ENCODE results near the gene TPST2. TPM values are rescaled to one million over a fixed set of nuclear protein-coding genes. Genes with fewer than 3 reads are reported as not detected.

The TPST2 gene
- total and polyA plus RNA-seq, 2 donors (not counting 3 experiments of a cell fraction or from before 2014, with no cell fraction given), result 49.4 to 121 TPM

- H3K36me3 ChIP-seq (ENCODE audit: control insufficient read depth in 2 of 2, extremely low read depth in 1 of 2, insufficient read depth in 2 of 2, low read length in 2 of 2), result peaks cover 0 to 4% of the 10 kb centered on the region in 2 experiments
- H3K27ac ChIP-seq (ENCODE audit: insufficient read depth, low read depth, low read length), result no peak overlapping the region
- ChIA-PET POLR2A (no interaction called here), CTCF (interaction anchor here (0.7 to 1.5 kb wide), 5 partner anchors 9 to 73 kb away, joined by 3 to 5 read pairs (median 3); no protein-coding TSS in a partner anchor)
- no peaks in the 10 kb centered on the region for H3K27me3 ChIP-seq (ENCODE audit: control insufficient read depth in 2 of 2, insufficient read depth in 2 of 2, low read length in 2 of 2)
- H2AFZ ChIP-seq (ENCODE audit: low read depth, low read length), result no peak overlapping the region
- TF ChIP-seq MAX (IDR thresholded peaks at IDR 0.05; ENCODE audit: insufficient read depth, insufficient read length), result peak; percentile 30
- TF ChIP-seq GATA2 (IDR thresholded peaks at IDR 0.05; ENCODE audit: insufficient read depth, insufficient read length, low read depth, low read length), result no peak
- BruUV-seq (replicated peaks), result no TSS peak
- H3K9ac ChIP-seq (replicated peaks; ENCODE audit: extremely low read depth, insufficient read depth, low read length), result no peak overlapping the region
- H3K79me2 ChIP-seq (ENCODE audit: control insufficient read depth, insufficient read depth, low read length), result peaks cover 23% of the 10 kb centered on the region
- H3K4me2 ChIP-seq (ENCODE audit: insufficient read depth, low read length), result no peak overlapping the region
- DNase-seq (ENCODE audit: low read depth, low spot score) (peak; percentile 39), FAIRE-seq (no peak)
- peaks cover 23% of the 10 kb centered on the region for H3K4me1 ChIP-seq (ENCODE audit: control insufficient read depth, extremely low read depth, insufficient read depth, low read length)
- no peaks in the 10 kb centered on the region for H3K9me3 ChIP-seq (replicated peaks; ENCODE audit: control insufficient read depth, insufficient read depth, low read length)
- intact Hi-C loops (cut with micrococcal nuclease), result no loop called here
- H4K20me1 ChIP-seq (replicated peaks; ENCODE audit: control insufficient read depth, extremely low read depth, insufficient read depth, low read length), result peaks cover 7% of the 10 kb centered on the region
- no peak overlapping the region for H3K4me3 ChIP-seq (replicated peaks in 1 of 3; ENCODE audit: insufficient read depth in 1 of 3, low read depth in 1 of 3, low read length in 3 of 3)
- dilution Hi-C loops (cut with MboI; ENCODE audit: extremely low pct_ligation_motif_present, low sequenced_read_pairs), result no loop called here
- H3K9me1 ChIP-seq (replicated peaks; ENCODE audit: control insufficient read depth, extremely low read depth, insufficient read depth, low read length), result no peaks in the 10 kb centered on the region
Measured at GRCh38 chr22:26576026-26576680, 13.8 kb downstream of the TPST2 start.

GRCh38 chr22:26574001-26574723, 15.8 kb downstream of the TPST2 start:
- intact Hi-C loops (cut with micrococcal nuclease), result no loop called here
- H3K4me2 ChIP-seq (ENCODE audit: insufficient read depth, low read length), result peak overlapping the region; percentile 52
- H3K9me1 ChIP-seq (replicated peaks; ENCODE audit: control insufficient read depth, extremely low read depth, insufficient read depth, low read length), result no peaks in the 10 kb centered on the region
- BruUV-seq (replicated peaks), result no TSS peak
- peaks cover 4% of the 10 kb centered on the region for H4K20me1 ChIP-seq (replicated peaks; ENCODE audit: control insufficient read depth, extremely low read depth, insufficient read depth, low read length)
- peaks cover 0 to 4% of the 10 kb centered on the region in 2 experiments for H3K36me3 ChIP-seq (ENCODE audit: control insufficient read depth in 2 of 2, extremely low read depth in 1 of 2, insufficient read depth in 2 of 2, low read length in 2 of 2)
- no peaks in the 10 kb centered on the region for H3K27me3 ChIP-seq (ENCODE audit: control insufficient read depth in 2 of 2, insufficient read depth in 2 of 2, low read length in 2 of 2)
- H3K4me1 ChIP-seq (ENCODE audit: control insufficient read depth, extremely low read depth, insufficient read depth, low read length), result peaks cover 23% of the 10 kb centered on the region
- H3K9me3 ChIP-seq (replicated peaks; ENCODE audit: control insufficient read depth, insufficient read depth, low read length), result no peaks in the 10 kb centered on the region
- ChIA-PET POLR2A (no interaction called here), CTCF (interaction anchor here (0.6 to 1.5 kb wide), 2 partner anchors 70 to 92 kb away, joined by 3 read pairs; no protein-coding TSS in a partner anchor)
- DNase-seq (ENCODE audit: low read depth, low spot score) (no peak), FAIRE-seq (no peak)
- peaks cover 18% of the 10 kb centered on the region for H3K79me2 ChIP-seq (ENCODE audit: control insufficient read depth, insufficient read depth, low read length)
- H3K9ac ChIP-seq (replicated peaks; ENCODE audit: extremely low read depth, insufficient read depth, low read length), result no peak overlapping the region
- TF ChIP-seq POLR2AphosphoS5 (IDR thresholded peaks at IDR 0.05; ENCODE audit: insufficient read depth, low read depth, low read length), result no peak
- TF ChIP-seq GATA2 (IDR thresholded peaks at IDR 0.05; ENCODE audit: insufficient read depth, insufficient read length, low read depth, low read length), result no peak
- TF ChIP-seq EZH2 (IDR thresholded peaks at IDR 0.05; ENCODE audit: borderline replicate concordance, low read depth, low read length, severe bottlenecking), result no peak
- no peak for TF ChIP-seq POLR2A (IDR thresholded peaks at IDR 0.05; ENCODE audit: low read depth, low read length)
- no peak for TF ChIP-seq CTCF (IDR thresholded peaks at IDR 0.05; ENCODE audit: extremely low read depth in 1 of 2, insufficient read depth in 1 of 2, low read depth in 1 of 2, low read length in 2 of 2)
- no peak for TF ChIP-seq FOS (IDR thresholded peaks at IDR 0.05; ENCODE audit: borderline replicate concordance, insufficient read depth, low read length)
- TF ChIP-seq MAX (IDR thresholded peaks at IDR 0.05; ENCODE audit: insufficient read depth, insufficient read length), result no peak
- no peak for TF ChIP-seq JUN (IDR thresholded peaks at IDR 0.05; ENCODE audit: borderline replicate concordance, insufficient read depth, insufficient read length, low read depth)
- H3K27ac ChIP-seq (ENCODE audit: insufficient read depth, low read depth, low read length), result peak overlapping the region; percentile 67
- H3K4me3 ChIP-seq (replicated peaks in 1 of 3; ENCODE audit: insufficient read depth in 1 of 3, low read depth in 1 of 3, low read length in 3 of 3), result no peak overlapping the region
- H2AFZ ChIP-seq (ENCODE audit: low read depth, low read length), result no peak overlapping the region
- dilution Hi-C loops (cut with MboI; ENCODE audit: extremely low pct_ligation_motif_present, low sequenced_read_pairs), result no loop called here
